H1 (cell line): ENCODE results near the gene LYRM4.

Experiments
- BACH1 ChIP-seq: IDR thresholded peaks from 2 replicates; pipeline ENCODE4 v1.6.1; 2012; ENCODE audit warnings: low read length, improper control_type of control experiment
- JUN ChIP-seq: IDR thresholded peaks from 2 replicates; pipeline ENCODE4 v1.6.1; 2011; ENCODE audit warnings: low read depth, mild to moderate bottlenecking, improper control_type of control experiment, low read length
- JUND ChIP-seq: IDR thresholded peaks from 2 replicates; pipeline ENCODE4 v1.6.1; 2011; ENCODE audit warnings: mild to moderate bottlenecking, improper control_type of control experiment, low read length

DNA sequence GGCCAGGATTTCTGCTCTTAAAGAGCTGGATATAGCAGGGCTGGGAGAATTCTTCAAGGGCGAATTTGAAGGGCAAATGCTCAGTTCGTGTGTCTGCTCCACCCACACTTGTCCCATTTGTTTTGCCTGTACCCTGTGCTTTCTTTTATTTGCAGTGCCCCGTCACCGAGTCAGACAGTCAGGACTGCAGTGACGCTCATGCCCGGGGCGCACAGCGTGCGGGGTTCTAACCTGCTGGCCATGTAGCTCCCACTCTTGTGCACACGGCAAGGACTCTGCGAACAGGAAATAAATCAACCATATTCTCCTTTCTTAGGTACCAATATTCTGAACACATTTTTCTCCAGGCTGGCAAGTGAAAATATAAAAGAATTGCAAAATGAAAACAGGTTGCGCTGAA, 17.7 kb downstream of the LYRM4 start:
- no peak for TF ChIP-seq BACH1
- no peak for TF ChIP-seq JUND
- TF ChIP-seq JUN, result no peak
